Bronchus fibroblast of lung (primary cell): ENCODE data around the gene PNPLA5. TPM values are rescaled to one million over a fixed set of nuclear protein-coding genes. Genes with fewer than 3 reads are reported as not detected.

ENCODE experiments used
- total RNA-seq: library from RNA; depleted of rRNA; stranded (reverse); fragments of >200 nt; gene quantifications from 2 replicates; pipeline ENCODE4 v1.2.3, GENCODE V29; 2015

PNPLA5 gene, protein sequence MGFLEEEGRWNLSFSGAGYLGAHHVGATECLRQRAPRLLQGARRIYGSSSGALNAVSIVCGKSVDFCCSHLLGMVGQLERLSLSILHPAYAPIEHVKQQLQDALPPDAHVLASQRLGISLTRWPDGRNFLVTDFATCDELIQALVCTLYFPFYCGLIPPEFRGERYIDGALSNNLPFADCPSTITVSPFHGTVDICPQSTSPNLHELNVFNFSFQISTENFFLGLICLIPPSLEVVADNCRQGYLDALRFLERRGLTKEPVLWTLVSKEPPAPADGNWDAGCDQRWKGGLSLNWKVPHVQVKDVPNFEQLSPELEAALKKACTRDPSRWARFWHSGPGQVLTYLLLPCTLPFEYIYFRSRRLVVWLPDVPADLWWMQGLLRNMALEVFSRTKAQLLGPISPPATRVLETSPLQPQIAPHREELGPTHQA
- total RNA-seq = not detected in 2 replicates

GRCh38 chr22:43891360-43892182 is at the start of gene PNPLA5:
TSS of gene PNPLA5 (minus strand) at chr22:43892013. CDS start at chr22:43891880, 133 bp downstream.

GRCh38 chr22:43923631-43924464 is 32.0 kb upstream of the PNPLA5 start, which contains the start of gene PNPLA3:
TSS of gene PNPLA3 (plus strand) at chr22:43923805. CDS start at chr22:43923912, 107 bp downstream.

DNA sequence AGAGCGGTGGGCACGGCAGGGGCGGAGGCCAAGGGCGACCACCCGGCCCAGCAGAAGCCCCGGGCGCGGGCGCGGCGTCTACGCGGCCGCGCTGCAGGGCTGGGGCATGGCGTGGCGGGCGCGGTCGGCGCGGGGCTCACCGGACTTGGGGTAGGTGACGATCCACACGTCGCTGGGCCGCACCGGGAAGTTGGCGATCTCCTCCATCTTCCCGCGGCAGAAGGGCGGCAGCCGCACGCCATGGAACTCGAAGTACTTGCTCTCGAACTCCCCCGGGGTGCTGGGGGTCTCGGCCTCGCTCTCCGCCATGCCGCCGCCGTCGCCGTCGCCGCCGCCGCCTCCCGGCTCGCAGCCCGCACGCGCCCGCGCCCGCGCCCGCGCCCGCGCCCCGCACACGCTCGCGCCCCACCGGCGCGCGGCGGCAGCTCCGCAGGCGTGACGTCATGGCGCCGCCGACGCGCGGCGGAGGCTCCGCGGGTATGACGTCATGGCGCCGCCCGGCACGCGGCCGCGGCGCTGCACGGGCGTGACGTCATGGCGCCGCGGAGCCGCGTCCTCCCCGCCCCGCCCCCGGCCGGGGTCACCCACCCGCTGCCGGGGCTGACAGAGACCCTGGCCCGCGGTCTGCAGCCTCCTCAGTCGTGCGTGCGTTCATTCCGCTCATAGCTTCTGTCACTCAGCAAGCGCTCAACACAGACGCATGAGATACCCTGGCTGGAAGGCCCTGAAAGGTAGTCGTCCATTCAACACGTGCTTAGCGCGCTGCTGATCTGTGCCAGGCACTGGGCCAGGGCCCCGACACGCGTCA is 29.5 kb downstream of the PNPLA5 start, which contains the start of gene SULT4A1:
TSS of gene SULT4A1 (minus strand) at position 440 of the 808 bp plus-strand sequence. CDS start at position 309, 131 bp downstream.

Other genes with a start within 250 kb of the PNPLA5 start
- 0.50 and 0.74 TPM in 2 replicates for gene EFCAB6, start 79.7 kb downstream of the PNPLA5 start, total RNA-seq
- 0.15 and 0.17 TPM in 2 replicates for gene SULT4A1, start 29.5 kb downstream of the PNPLA5 start, total RNA-seq
- gene PNPLA3, start 31.8 kb upstream of the PNPLA5 start, total RNA-seq = 10.4 and 10.7 TPM in 2 replicates
- gene SAMM50, start 63.4 kb upstream of the PNPLA5 start, total RNA-seq = 49.5 and 51.9 TPM in 2 replicates
- gene PARVB, start 132.3 kb upstream of the PNPLA5 start, total RNA-seq = 43.4 and 61.2 TPM in 2 replicates